GM12891 (cell line): ENCODE results near the gene FADS1.

ENCODE experiments used
- POLR2A ChIP-seq: IDR thresholded peaks from 2 replicates; pipeline ENCODE4 v1.6.1; 2011; ENCODE audit warnings: low read depth, low read length, control low read depth
- POLR2AphosphoS5 ChIP-seq: IDR thresholded peaks from 2 replicates; pipeline ENCODE4 v1.6.1; 2011; ENCODE audit warnings: low read depth, low read length, control low read depth

GRCh38 chr11:61844909-61845565, 28.2 kb upstream of the FADS1 start:
- TF ChIP-seq POLR2A: no peak
- no peak for TF ChIP-seq POLR2AphosphoS5
